Esophagus muscularis mucosa (tissue), 4 donors: ENCODE results near the gene SLAMF9. TPM values are rescaled to one million over a fixed set of nuclear protein-coding genes. Genes with fewer than 3 reads are reported as not detected.

Source experiments
- DNase-seq: peaks from one replicate; pipeline ENCODE4 v3.0.0-alpha.2; 2017; ENCODE audit errors: extremely low spot score
- H3K27ac ChIP-seq, 4 donors: fragments of 200-600 bp; sonication (generic); replicated peaks in 1 of 4; 1 replicate in 3 of 4; 2 replicates in 1 of 4; pipeline ENCODE4 v1.5.1; 2016 to 2019; ENCODE audit warnings: mild to moderate bottlenecking in 1 of 4
- H3K27me3 ChIP-seq, 4 donors: fragments of 200-600 bp; sonication (generic); one replicate each; pipeline versions ENCODE4 v1.5.1 to v1.6.0; 2016 to 2019
- H3K36me3 ChIP-seq, 4 donors: fragments of 200-600 bp; sonication (generic); one replicate each; pipeline ENCODE4 v1.5.1; 2016 to 2019
- H3K4me1 ChIP-seq, 4 donors: fragments of 200-600 bp; sonication (generic); one replicate each; pipeline ENCODE4 v1.5.1; 2016 to 2019
- H3K4me3 ChIP-seq, 4 donors: fragments of 200-600 bp; sonication (generic); 1 replicate in 2 of 4; 2 replicates in 2 of 4; pipeline ENCODE4 v1.5.1; 2016 to 2019; ENCODE audit warnings: mild to moderate bottlenecking in 4 of 4, moderate library complexity in 1 of 4
- H3K9me3 ChIP-seq, 4 donors: fragments of 200-600 bp; sonication (generic); 1 replicate in 3 of 4; 2 replicates in 1 of 4; pipeline ENCODE4 v1.5.1; 2016 to 2019
- EP300 ChIP-seq: sonication (generic); formaldehyde crosslinking; IDR thresholded peaks from one replicate; pipeline ENCODE4 v1.6.1; 2017; ENCODE audit warnings: antibody characterized with exemption
- POLR2A ChIP-seq: fragments of 450-650 bp; IDR thresholded peaks from one replicate; pipeline ENCODE4 v1.6.1; 2017; ENCODE audit warnings: antibody characterized with exemption, moderate library complexity, mild to moderate bottlenecking, low read depth
- POLR2AphosphoS5 ChIP-seq, 2 donors: sonication (generic); formaldehyde crosslinking; IDR thresholded peaks; one replicate each; pipeline ENCODE4 v1.6.1; 2017; ENCODE audit warnings: antibody characterized with exemption in 2 of 2
- WGBS: methylation state at CpG from one replicate; pipeline ENCODE4 v1.1.5; 2018; 5-methylcytosine and 5-hydroxymethylcytosine counted together
- intact Hi-C: fragments of 100-400 bp; cut with DNase I; formaldehyde crosslinking; loops from one replicate; pipeline ENCODE4 v1.15.1; 2023
- total RNA-seq, 4 donors: library from RNA; depleted of rRNA; stranded (reverse); fragments of >200 nt; gene quantifications; one replicate each; pipeline versions ENCODE4 v1.1.0 to v1.2.1, GENCODE V29; 2016
- TF ChIP-seq, protein P1 (sequence below), 3 experiments: fragments of 200-600 bp in 2 of 3; fragments of 450-650 bp in 1 of 3; sonication (generic) in 2 of 3; IDR thresholded peaks; one replicate each; pipeline ENCODE4 v1.5.1; 2017 to 2019; ENCODE audit warnings: antibody characterized with exemption in 3 of 3, mild to moderate bottlenecking in 2 of 3, moderate library complexity in 1 of 3

Gene SLAMF9
- total RNA-seq, 4 donors from 2014 or later: not detected

DNA sequence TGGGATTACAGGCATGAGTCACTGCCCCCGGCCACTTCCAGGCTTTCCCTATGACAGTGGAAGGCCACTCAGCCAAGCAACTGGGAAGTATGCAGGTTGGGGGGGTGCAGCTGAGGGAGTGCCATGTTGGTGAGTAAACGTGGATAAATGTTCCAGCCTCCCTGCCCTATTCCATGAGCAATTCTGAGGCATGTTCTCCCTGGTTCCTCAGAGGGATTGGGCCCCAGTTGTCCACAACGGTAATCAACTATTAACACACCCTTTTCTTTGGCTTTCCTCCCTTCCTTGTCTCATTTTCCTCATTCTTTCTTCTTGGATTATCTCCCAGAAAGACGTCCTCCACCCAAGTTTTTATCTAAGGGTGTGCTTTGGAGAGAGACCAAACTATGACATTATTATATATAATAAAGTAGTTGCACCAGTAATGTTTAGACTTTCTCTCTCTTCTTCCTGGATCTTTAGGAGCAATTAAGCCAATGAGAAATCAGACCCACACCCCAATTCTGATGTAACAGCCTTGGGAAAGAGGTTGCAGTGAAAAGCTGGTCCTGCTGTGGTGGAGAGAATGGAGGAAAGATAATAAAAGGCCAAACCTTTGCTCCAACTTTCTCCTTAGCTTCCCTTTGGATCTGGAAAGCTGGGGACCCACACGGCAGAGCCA, 6.8 kb upstream of the SLAMF9 start:
- Histone ChIP-seq H3K27ac (peak overlapping the region in 1 of 4 donors; percentile 40), H3K4me3 (peak overlapping the region in 2 of 4 donors; percentile 5 to 28), H3K27me3 (no peaks in the 10 kb centered on the region), H3K4me1 (peaks cover 0 to 6% (median 3%) of the 10 kb centered on the region in 4 donors), H3K36me3 (no peaks in the 10 kb centered on the region), H3K9me3 (no peaks in the 10 kb centered on the region)
- TF ChIP-seq POLR2AphosphoS5 (IDR thresholded peaks at IDR 0.05) (peak in 1 of 2 donors; percentile 16), EP300 (no peak)
- 34% methylated on average over 5 of the region's 5 CpGs for WGBS
- intact Hi-C loops: no loop called here
- no peak for DNase-seq

DNA sequence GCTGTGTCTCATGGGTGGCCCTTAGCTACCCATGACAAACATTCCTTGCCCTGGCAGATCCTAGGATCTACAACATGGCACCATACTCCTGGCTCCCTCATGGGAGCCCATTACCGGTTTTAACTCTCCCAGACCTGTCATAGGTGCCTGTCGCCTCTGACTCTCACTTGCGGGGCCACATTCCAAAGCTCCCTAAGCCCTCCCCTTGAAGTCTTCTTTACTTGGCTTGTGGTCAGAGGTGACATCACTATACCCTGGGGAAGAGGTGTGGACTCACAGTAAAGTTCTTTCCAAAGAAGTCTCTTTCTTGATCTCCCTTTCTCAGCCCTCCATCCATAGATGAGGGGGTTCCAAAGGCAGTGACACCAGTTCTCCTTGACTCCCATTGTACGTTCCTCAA, 5.4 kb upstream of the SLAMF9 start:
- no peaks in the 10 kb centered on the region for H3K9me3 ChIP-seq
- DNase-seq: no peak
- no peak overlapping the region for H3K4me3 ChIP-seq
- whole genome bisulfite sequencing: 71% methylated on average over 4 of the region's 4 CpGs
- no peaks in the 10 kb centered on the region for H3K36me3 ChIP-seq
- intact Hi-C loops: no loop called here
- peaks cover 0 to 6% (median 3%) of the 10 kb centered on the region in 4 donors for H3K4me1 ChIP-seq
- TF ChIP-seq POLR2A (no peak), EP300 (no peak), POLR2AphosphoS5 (IDR thresholded peaks at IDR 0.05) (no peak)
- TF ChIP-seq, protein P1, sequence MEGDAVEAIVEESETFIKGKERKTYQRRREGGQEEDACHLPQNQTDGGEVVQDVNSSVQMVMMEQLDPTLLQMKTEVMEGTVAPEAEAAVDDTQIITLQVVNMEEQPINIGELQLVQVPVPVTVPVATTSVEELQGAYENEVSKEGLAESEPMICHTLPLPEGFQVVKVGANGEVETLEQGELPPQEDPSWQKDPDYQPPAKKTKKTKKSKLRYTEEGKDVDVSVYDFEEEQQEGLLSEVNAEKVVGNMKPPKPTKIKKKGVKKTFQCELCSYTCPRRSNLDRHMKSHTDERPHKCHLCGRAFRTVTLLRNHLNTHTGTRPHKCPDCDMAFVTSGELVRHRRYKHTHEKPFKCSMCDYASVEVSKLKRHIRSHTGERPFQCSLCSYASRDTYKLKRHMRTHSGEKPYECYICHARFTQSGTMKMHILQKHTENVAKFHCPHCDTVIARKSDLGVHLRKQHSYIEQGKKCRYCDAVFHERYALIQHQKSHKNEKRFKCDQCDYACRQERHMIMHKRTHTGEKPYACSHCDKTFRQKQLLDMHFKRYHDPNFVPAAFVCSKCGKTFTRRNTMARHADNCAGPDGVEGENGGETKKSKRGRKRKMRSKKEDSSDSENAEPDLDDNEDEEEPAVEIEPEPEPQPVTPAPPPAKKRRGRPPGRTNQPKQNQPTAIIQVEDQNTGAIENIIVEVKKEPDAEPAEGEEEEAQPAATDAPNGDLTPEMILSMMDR (IDR thresholded peaks at IDR 0.05): no peak
- H3K27me3 ChIP-seq: no peaks in the 10 kb centered on the region
- no peak overlapping the region for H3K27ac ChIP-seq

DNA sequence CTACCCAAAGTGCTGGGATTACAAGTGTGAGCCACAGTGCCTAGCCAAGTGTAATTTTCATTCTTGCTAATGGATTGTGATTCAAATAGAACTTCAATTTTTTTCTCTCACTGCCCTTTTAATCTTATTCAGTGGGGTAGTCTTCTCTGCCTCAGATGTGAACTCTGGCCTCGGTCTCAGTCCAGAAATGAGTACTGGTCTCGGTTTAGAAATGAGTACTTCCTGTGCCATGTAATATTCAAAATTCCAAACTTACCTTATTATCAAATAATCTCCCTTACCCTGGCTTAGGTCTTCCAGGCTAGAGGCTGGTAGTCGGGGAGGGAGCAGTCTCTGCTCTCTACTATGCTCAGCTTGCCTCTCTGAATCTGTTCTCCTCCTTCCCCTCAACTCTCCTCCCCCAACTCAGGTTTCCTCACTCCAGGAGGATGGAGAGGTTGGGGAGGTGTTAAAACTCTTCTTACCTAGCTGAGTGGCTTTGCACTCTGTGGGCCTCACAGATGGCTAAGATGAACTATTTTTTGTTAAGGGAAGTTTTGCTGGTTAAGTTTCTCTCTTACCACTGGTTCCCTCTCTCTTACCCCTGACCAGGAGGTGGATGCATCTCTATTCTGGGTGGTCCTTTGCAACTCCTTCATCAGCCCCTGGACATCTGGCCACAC, 4.8 kb upstream of the SLAMF9 start:
- no peak overlapping the region for H3K27ac ChIP-seq

DNA sequence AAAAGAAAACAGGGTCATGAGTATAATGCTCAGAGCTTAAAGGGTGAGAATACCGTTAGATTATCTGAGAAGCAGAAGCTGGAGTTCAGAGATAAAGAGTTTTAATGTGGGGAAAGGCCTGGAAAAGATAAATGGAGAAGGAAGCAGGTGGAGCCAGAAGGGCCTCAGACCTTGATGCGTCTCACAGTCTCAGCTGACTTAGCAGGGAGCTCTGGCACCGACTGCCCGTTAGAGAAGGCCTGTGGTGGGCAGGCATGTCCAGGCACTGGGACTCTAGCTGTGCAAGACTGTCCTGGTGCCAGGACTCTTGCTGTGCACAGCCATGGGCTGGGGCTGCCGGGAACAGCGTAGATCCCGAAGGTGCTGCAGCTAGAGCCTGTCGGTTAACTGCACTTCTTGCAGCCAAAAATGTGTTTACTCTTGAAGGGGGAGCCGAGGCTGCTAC, 3.8 kb upstream of the SLAMF9 start:
- Histone ChIP-seq H3K27me3 (peaks cover 0 to 4% (median 0%) of the 10 kb centered on the region in 4 donors), H3K27ac (no peak overlapping the region), H3K36me3 (no peaks in the 10 kb centered on the region), H3K4me3 (no peak overlapping the region), H3K4me1 (peaks cover 0 to 6% (median 3%) of the 10 kb centered on the region in 4 donors), H3K9me3 (no peaks in the 10 kb centered on the region)
- TF ChIP-seq, protein P1 (IDR thresholded peaks at IDR 0.05): no peak
- TF ChIP-seq POLR2A: no peak
- no peak for TF ChIP-seq POLR2AphosphoS5 (IDR thresholded peaks at IDR 0.05)
- no peak for TF ChIP-seq EP300
- no peak for DNase-seq
- intact Hi-C loops: no loop called here
- 54% methylated on average over 8 of the region's 9 CpGs for WGBS

More for the DNA sequence above, 4.8 kb upstream of the SLAMF9 start:
- H3K27me3 ChIP-seq: no peaks in the 10 kb centered on the region
- DNase-seq: no peak
- no peaks in the 10 kb centered on the region for H3K9me3 ChIP-seq
- H3K4me3 ChIP-seq: no peak overlapping the region
- 74% methylated on average over 3 of the region's 3 CpGs for WGBS
- TF ChIP-seq EP300 (no peak), POLR2A (no peak), POLR2AphosphoS5 (IDR thresholded peaks at IDR 0.05) (no peak)
- TF ChIP-seq, protein P1 (IDR thresholded peaks at IDR 0.05): no peak
- H3K36me3 ChIP-seq: no peaks in the 10 kb centered on the region
- peaks cover 0 to 6% (median 3%) of the 10 kb centered on the region in 4 donors for H3K4me1 ChIP-seq
- intact Hi-C loops: no loop called here

DNA sequence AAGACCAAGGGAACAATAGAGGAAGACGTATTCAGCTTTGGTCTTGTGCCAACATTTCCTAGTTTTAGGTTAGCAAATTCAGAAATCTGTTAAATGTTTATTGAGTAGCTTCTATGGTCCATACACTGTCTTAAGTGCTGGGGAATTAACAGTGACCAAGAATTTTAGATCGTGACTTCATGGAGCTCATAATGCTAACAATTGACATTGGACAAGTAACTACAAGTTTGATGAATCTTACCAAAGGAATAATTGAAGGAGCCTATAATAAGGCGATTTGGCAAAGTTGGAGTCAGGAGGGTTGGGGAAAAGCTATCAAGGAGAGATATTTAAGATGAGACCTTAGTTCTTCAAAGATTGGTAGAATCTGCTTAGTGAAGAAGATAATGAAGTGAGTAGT, 1.4 kb upstream of the SLAMF9 start:
- Histone ChIP-seq H3K4me3 (no peak overlapping the region), H3K4me1 (no peaks in the 10 kb centered on the region), H3K27ac (no peak overlapping the region), H3K36me3 (no peaks in the 10 kb centered on the region), H3K9me3 (no peaks in the 10 kb centered on the region), H3K27me3 (peaks cover 0 to 20% (median 0%) of the 10 kb centered on the region in 4 donors)
- TF ChIP-seq, protein P1 (IDR thresholded peaks at IDR 0.05): no peak
- TF ChIP-seq POLR2A: no peak
- no peak for TF ChIP-seq EP300
- no peak for TF ChIP-seq POLR2AphosphoS5 (IDR thresholded peaks at IDR 0.05)
- DNase-seq: no peak
- 87% methylated on average over 3 of the region's 3 CpGs for WGBS
- intact Hi-C loops: no loop called here
